PC-3 (cell line): ENCODE data around the gene GSTP1. TPM values are rescaled to one million over a fixed set of nuclear protein-coding genes. Genes with fewer than 3 reads are reported as not detected.
"Not testable (repeated sequence)": the region's sequence is repeated elsewhere in the genome, so short reads cannot be mapped to it uniquely, and the experiment has no call there.

ENCODE experiments used
- ATAC-seq: fragments of 200-7000 bp; cut with Tn5 transposase; 2 replicates; pipeline ENCODE4 v1.9.1; 2020; ENCODE audit warnings: mild to moderate bottlenecking, moderate library complexity
- BruUV-seq: library from RNA; stranded (reverse); fragments of 400-500 nt; replicated peaks from 2 replicates; lab custom pipeline; 2021; lab: Mats Ljungman, UMichigan
- CTCF ChIA-PET: fragments of 300-600 bp; sonication (Branson Sonifier 250); formaldehyde crosslinking; loops from one replicate; lab custom pipeline; 2022; ENCODE audit warnings: antibody characterized with exemption; lab: Charles Lee
- POLR2A ChIA-PET: fragments of 300-600 bp; sonication (Branson Sonifier 250); formaldehyde crosslinking; loops from one replicate; lab custom pipeline; 2022; ENCODE audit warnings: antibody characterized with exemption; ENCODE audit not compliant: unreplicated experiment; lab: Charles Lee
- DNase-seq: peaks from one replicate; pipeline ENCODE4 v3.0.0-alpha.2; 2015
- H2AFZ ChIP-seq: fragments of 300-600 bp; sonication (generic); 2 replicates; pipeline ENCODE4 v1.6.0; 2016; ENCODE audit warnings: antibody characterized with exemption, low read length
- H3F3A ChIP-seq: fragments of 300-600 bp; sonication (generic); one replicate; pipeline ENCODE4 v1.6.0; 2017; ENCODE audit warnings: antibody characterized with exemption, low read length, control low read depth, mild to moderate bottlenecking; ENCODE audit not compliant: unreplicated experiment
- H3K27ac ChIP-seq: fragments of 300-600 bp; sonication (generic); 2 replicates; pipeline ENCODE4 v1.5.1; 2016; ENCODE audit warnings: mild to moderate bottlenecking, low read length
- H3K27me3 ChIP-seq: fragments of 300-600 bp; sonication (generic); 2 replicates; pipeline ENCODE4 v1.6.1; 2016; ENCODE audit warnings: low read length, mixed read lengths
- H3K36me3 ChIP-seq: fragments of 300-600 bp; sonication (generic); 2 replicates; pipeline ENCODE4 v1.6.1; 2016; ENCODE audit warnings: low read depth, mixed run types, low read length, mixed read lengths
- H3K4me1 ChIP-seq: fragments of 300-600 bp; sonication (generic); 2 replicates; pipeline ENCODE4 v1.5.1; 2016; ENCODE audit warnings: low read length; ENCODE audit not compliant: insufficient read depth
- H3K4me2 ChIP-seq: fragments of 300-600 bp; sonication (generic); 2 replicates; pipeline ENCODE4 v1.6.0; 2016; ENCODE audit warnings: low read length
- H3K4me3 ChIP-seq: fragments of 300-600 bp; sonication (generic); 2 replicates; pipeline ENCODE4 v1.5.1; 2016; ENCODE audit warnings: mild to moderate bottlenecking, low read length, mixed read lengths
- H3K79me2 ChIP-seq: fragments of 300-600 bp; sonication (generic); 2 replicates; pipeline ENCODE4 v1.6.1; 2017; ENCODE audit warnings: low read length, mixed read lengths
- H3K9ac ChIP-seq: fragments of 300-600 bp; sonication (generic); 2 replicates; pipeline ENCODE4 v1.6.0; 2016; ENCODE audit warnings: mild to moderate bottlenecking, low read length
- H3K9me2 ChIP-seq: fragments of 300-600 bp; sonication (generic); replicated peaks from 2 replicates; pipeline ENCODE4 v1.6.1; 2016; ENCODE audit warnings: mixed run types, low read length, mixed read lengths
- H3K9me3 ChIP-seq: fragments of 300-600 bp; sonication (generic); 2 replicates; pipeline ENCODE4 v1.6.1; 2016; ENCODE audit warnings: low read length, mixed read lengths
- H4K20me1 ChIP-seq: fragments of 300-600 bp; sonication (generic); 2 replicates; pipeline ENCODE4 v1.6.1; 2016; ENCODE audit warnings: low read length, mixed read lengths
- EZH2 ChIP-seq: fragments of 300-600 bp; sonication (generic); IDR thresholded peaks from one replicate; pipeline ENCODE4 v1.6.1; 2017; ENCODE audit warnings: antibody characterized with exemption, mild to moderate bottlenecking, low read length; ENCODE audit not compliant: unreplicated experiment
- EZH2phosphoT487 ChIP-seq: fragments of 300-600 bp; sonication (generic); IDR thresholded peaks from 2 replicates; pipeline ENCODE4 v1.6.1; 2018; ENCODE audit warnings: mild to moderate bottlenecking, antibody characterized with exemption, low read length, borderline replicate concordance
- intact Hi-C: fragments of 100-400 bp; cut with micrococcal nuclease; formaldehyde crosslinking; loops from 2 replicates; pipeline ENCODE4 v1.9.0; 2023
- total RNA-seq: library from RNA; depleted of rRNA; stranded (reverse); fragments of >200 nt; gene quantifications from 2 replicates; pipeline ENCODE4 v1.2.3, GENCODE V29; 2014
- TF ChIP-seq, protein P1 (sequence below): fragments of 300-600 bp; sonication (generic); conservative IDR thresholded peaks from 2 replicates; pipeline ENCODE4 v1.5.1; 2017; ENCODE audit warnings: antibody characterized with exemption, low read depth, mild to moderate bottlenecking, low read length

The GSTP1 gene
- total RNA-seq, 1 experiment from 2014 or later, result 1,154 TPM

DNA sequence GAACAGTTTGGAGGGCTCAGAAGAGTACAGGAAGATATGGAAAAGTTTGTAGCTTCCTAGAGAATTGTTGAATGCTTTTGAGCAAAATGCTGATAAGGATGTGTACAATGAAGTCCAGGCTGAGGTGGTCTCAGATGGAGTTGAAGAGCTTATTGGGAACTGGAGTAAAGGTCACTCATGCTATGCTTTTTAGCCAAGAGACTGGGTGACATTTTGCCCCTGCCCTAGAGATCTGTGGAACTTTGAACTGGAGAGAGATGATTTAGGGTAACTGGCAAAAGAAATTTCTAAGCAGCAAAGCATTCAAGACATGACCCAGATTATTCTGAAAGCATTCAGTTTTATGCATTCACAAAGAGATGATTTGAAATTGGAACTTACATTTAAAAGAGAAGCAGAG lies 32.5 kb upstream of the GSTP1 start:
- no peaks in the 10 kb centered on the region for H3K4me1 ChIP-seq
- no peaks in the 10 kb centered on the region for H3K9me2 ChIP-seq
- no peak for ATAC-seq
- ChIA-PET CTCF (no interaction called here), POLR2A (no interaction called here)
- no peaks in the 10 kb centered on the region for H3K27me3 ChIP-seq
- TF ChIP-seq EZH2phosphoT487, result no peak
- TF ChIP-seq, protein P1, sequence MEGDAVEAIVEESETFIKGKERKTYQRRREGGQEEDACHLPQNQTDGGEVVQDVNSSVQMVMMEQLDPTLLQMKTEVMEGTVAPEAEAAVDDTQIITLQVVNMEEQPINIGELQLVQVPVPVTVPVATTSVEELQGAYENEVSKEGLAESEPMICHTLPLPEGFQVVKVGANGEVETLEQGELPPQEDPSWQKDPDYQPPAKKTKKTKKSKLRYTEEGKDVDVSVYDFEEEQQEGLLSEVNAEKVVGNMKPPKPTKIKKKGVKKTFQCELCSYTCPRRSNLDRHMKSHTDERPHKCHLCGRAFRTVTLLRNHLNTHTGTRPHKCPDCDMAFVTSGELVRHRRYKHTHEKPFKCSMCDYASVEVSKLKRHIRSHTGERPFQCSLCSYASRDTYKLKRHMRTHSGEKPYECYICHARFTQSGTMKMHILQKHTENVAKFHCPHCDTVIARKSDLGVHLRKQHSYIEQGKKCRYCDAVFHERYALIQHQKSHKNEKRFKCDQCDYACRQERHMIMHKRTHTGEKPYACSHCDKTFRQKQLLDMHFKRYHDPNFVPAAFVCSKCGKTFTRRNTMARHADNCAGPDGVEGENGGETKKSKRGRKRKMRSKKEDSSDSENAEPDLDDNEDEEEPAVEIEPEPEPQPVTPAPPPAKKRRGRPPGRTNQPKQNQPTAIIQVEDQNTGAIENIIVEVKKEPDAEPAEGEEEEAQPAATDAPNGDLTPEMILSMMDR, result no peak
- TF ChIP-seq EZH2, result no peak
- intact Hi-C loops, result no loop called here
- BruUV-seq, result no TSS peak
- peaks cover 16% of the 10 kb centered on the region; the same call in 1 of the 2 replicates for H3K9me3 ChIP-seq
- no peak overlapping the region for H3K4me3 ChIP-seq
- H3K36me3 ChIP-seq, result no peaks in the 10 kb centered on the region
- H3K27ac ChIP-seq, result no peak overlapping the region
- H3K4me2 ChIP-seq, result no peak overlapping the region
- H3K9ac ChIP-seq, result no peak overlapping the region
- DNase-seq, result no peak
- H4K20me1 ChIP-seq, result no peaks in the 10 kb centered on the region
- H2AFZ ChIP-seq, result no peak overlapping the region
- no peaks in the 10 kb centered on the region for H3K79me2 ChIP-seq
- H3F3A ChIP-seq, result no peaks in the 10 kb centered on the region

DNA sequence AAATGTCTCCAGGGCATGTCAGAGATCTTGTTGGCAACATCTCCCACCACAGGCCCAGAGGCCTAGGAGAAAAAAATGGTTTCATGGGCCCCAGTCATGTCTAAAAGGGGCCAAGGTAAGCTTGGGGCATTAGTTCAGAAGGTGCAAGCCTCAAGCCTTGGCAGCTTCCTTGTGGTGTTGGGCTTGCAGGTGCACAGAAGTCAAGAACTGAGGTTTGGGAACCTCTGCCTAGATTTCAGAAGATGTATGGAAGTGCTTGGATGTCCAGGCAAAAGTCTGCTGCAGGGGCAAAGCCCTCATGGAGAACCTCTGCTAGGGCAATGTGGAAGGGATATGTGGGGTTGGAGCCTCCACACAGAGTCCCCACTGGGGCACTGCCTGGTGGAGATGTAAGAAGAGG lies 31.9 kb upstream of the GSTP1 start:
- BruUV-seq, H3K36me3 ChIP-seq, H4K20me1 ChIP-seq, ATAC-seq, H2AFZ ChIP-seq, H3K79me2 ChIP-seq, H3F3A ChIP-seq, H3K9ac ChIP-seq, H3K27ac ChIP-seq, POLR2A ChIA-PET, DNase-seq, H3K27me3 ChIP-seq, intact Hi-C loops, H3K9me2 ChIP-seq, H3K4me2 ChIP-seq, CTCF ChIA-PET, H3K4me3 ChIP-seq, H3K4me1 ChIP-seq: not testable (repeated sequence)
- H3K9me3 ChIP-seq, result peaks cover 16% of the 10 kb centered on the region; the same call in 1 of the 2 replicates

DNA sequence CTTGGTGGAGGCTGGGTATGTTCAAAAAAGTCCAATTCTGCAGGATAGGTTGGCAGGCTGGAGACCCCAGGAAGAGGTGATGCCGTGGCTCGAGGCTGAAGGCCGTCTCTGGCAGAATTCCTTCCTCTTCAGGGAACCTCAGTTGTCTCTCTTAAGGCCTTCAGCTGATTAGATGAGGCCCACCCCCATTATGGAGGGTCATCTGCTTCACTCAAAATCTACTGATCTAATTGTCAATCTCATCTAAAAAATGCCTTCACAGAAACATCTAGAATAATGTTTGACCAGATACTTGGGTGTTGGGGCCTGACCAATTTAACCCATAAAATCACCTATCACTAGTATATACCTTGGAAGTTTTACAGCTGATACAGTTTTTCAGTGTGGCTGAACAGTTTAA lies 27.4 kb upstream of the GSTP1 start:
- Histone ChIP-seq H3K4me1 (0 out of 2 replicates have a peak, but pooled peaks cover 8% of the 10 kb centered on the region), H2AFZ (no peak overlapping the region), H3K79me2 (no peaks in the 10 kb centered on the region), H3K4me2 (no peak overlapping the region), H3K9me2 (no peaks in the 10 kb centered on the region), H3K4me3 (no peak overlapping the region), H3K9ac (no peak overlapping the region), H3K27me3 (no peaks in the 10 kb centered on the region), H3K36me3 (no peaks in the 10 kb centered on the region), H3K27ac (no peak overlapping the region), H4K20me1 (no peaks in the 10 kb centered on the region), H3F3A (no peaks in the 10 kb centered on the region), H3K9me3 (peaks cover 15% of the 10 kb centered on the region; the same call in 1 of the 2 replicates)
- CTCF ChIA-PET, result no interaction called here
- ATAC-seq (no peak), DNase-seq (no peak)
- TF ChIP-seq EZH2 (no peak), EZH2phosphoT487 (no peak)
- TF ChIP-seq, protein P1, result no peak
- POLR2A ChIA-PET, result no interaction called here
- intact Hi-C loops, result no loop called here
- BruUV-seq, result no TSS peak
